H9 (cell line): Measurements from ENCODE around the gene CNDP1. TPM values are rescaled to one million over a fixed set of nuclear protein-coding genes. Genes with fewer than 3 reads are reported as not detected.

Experiments used
- DNase-seq: peaks from one replicate; pipeline ENCODE4 v3.0.0-alpha.2; 2017
- H2AFZ ChIP-seq: one replicate; pipeline ENCODE4 v1.6.1; 2013; ENCODE audit warnings: mild to moderate bottlenecking, low read length, control low read depth, moderate library complexity
- H2AK5ac ChIP-seq: 2 replicates; pipeline ENCODE4 v1.6.1; 2013; ENCODE audit warnings: low read length, control low read depth, mixed read lengths; ENCODE audit not compliant: insufficient read length
- H2BK120ac ChIP-seq: one replicate; pipeline ENCODE4 v1.6.1; 2013; ENCODE audit warnings: low read depth, mild to moderate bottlenecking, low read length, control low read depth, inconsistent platforms; ENCODE audit not compliant: poor library complexity, severe bottlenecking
- H2BK12ac ChIP-seq: 2 replicates; pipeline ENCODE4 v1.6.1; 2013; ENCODE audit warnings: low read length, control low read depth, mixed read lengths, low read depth; ENCODE audit not compliant: insufficient read length
- H2BK15ac ChIP-seq: 2 replicates; pipeline ENCODE4 v1.6.1; 2013; ENCODE audit warnings: low read depth, low read length, control low read depth
- H2BK20ac ChIP-seq: one replicate; pipeline ENCODE4 v1.6.1; 2013; ENCODE audit warnings: low read depth, mild to moderate bottlenecking, low read length, control low read depth, inconsistent platforms; ENCODE audit not compliant: poor library complexity, severe bottlenecking
- H2BK5ac ChIP-seq: 2 replicates; pipeline ENCODE4 v1.6.1; 2013; ENCODE audit warnings: low read length, control low read depth, mixed read lengths; ENCODE audit not compliant: insufficient read length
- H3K14ac ChIP-seq: 2 replicates; pipeline ENCODE4 v1.6.1; 2013; ENCODE audit warnings: low read length, control low read depth; ENCODE audit not compliant: insufficient read depth
- H3K18ac ChIP-seq: 2 replicates; pipeline ENCODE4 v1.6.1; 2013; ENCODE audit warnings: low read depth, mild to moderate bottlenecking, mixed read lengths, low read length, control low read depth; ENCODE audit not compliant: insufficient read length
- H3K23ac ChIP-seq: 2 replicates; pipeline ENCODE4 v1.6.1; 2013; ENCODE audit warnings: low read length, control low read depth, mixed read lengths, low read depth; ENCODE audit not compliant: insufficient read length
- H3K23me2 ChIP-seq: 2 replicates; pipeline ENCODE4 v1.6.1; 2013; ENCODE audit warnings: low read depth, mild to moderate bottlenecking, mixed read lengths, low read length, control low read depth; ENCODE audit not compliant: insufficient read length, poor library complexity, severe bottlenecking
- H3K27ac ChIP-seq: 2 replicates; pipeline ENCODE4 v1.5.1; 2013; ENCODE audit warnings: low read length, control low read depth, mixed read lengths, low read depth; ENCODE audit not compliant: insufficient read length
- H3K27me3 ChIP-seq: 2 replicates; pipeline ENCODE4 v1.6.1; 2013; ENCODE audit warnings: low read length, control low read depth, inconsistent platforms; ENCODE audit not compliant: insufficient read depth
- H3K4ac ChIP-seq: 2 replicates; pipeline ENCODE4 v1.6.1; 2013; ENCODE audit warnings: low read depth, mild to moderate bottlenecking, control low read depth, inconsistent platforms, low read length, moderate library complexity
- H3K4me1 ChIP-seq: 2 replicates; pipeline ENCODE4 v1.6.1; 2013; ENCODE audit warnings: low read length, control low read depth, inconsistent platforms; ENCODE audit not compliant: insufficient read depth
- H3K4me2 ChIP-seq: 2 replicates; pipeline ENCODE4 v1.6.1; 2013; ENCODE audit warnings: low read length, control low read depth, mixed read lengths; ENCODE audit not compliant: insufficient read length, insufficient read depth
- H3K56ac ChIP-seq: 2 replicates; pipeline ENCODE4 v1.6.1; 2013; ENCODE audit warnings: low read depth, mild to moderate bottlenecking, mixed read lengths, low read length, control low read depth; ENCODE audit not compliant: insufficient read length
- H3K79me1 ChIP-seq: 2 replicates; pipeline ENCODE4 v1.6.1; 2013; ENCODE audit warnings: low read depth, mild to moderate bottlenecking, moderate library complexity, low read length, control low read depth, inconsistent platforms; ENCODE audit not compliant: insufficient read depth, poor library complexity, severe bottlenecking
- H3K79me2 ChIP-seq: 2 replicates; pipeline ENCODE4 v1.6.1; 2013; ENCODE audit warnings: low read length, control low read depth, inconsistent platforms; ENCODE audit not compliant: insufficient read depth
- H3K9ac ChIP-seq: 2 replicates; pipeline ENCODE4 v1.6.1; 2013; ENCODE audit warnings: low read length, control low read depth, mixed read lengths; ENCODE audit not compliant: insufficient read length; ENCODE audit errors: extremely low read depth
- H3K9me3 ChIP-seq: one replicate; pipeline ENCODE4 v1.6.1; 2013; ENCODE audit warnings: low read depth, low read length, inconsistent platforms; ENCODE audit not compliant: control insufficient read depth
- H3T11ph ChIP-seq: one replicate; pipeline ENCODE4 v1.6.1; 2013; ENCODE audit warnings: mild to moderate bottlenecking, low read length, control low read depth, inconsistent platforms
- H4K20me1 ChIP-seq: one replicate; pipeline ENCODE4 v1.6.1; 2013; ENCODE audit not compliant: control insufficient read depth, insufficient read length, insufficient read depth
- H4K5ac ChIP-seq: 2 replicates; pipeline ENCODE4 v1.6.1; 2013; ENCODE audit warnings: low read depth, mild to moderate bottlenecking, mixed read lengths, low read length, control low read depth; ENCODE audit not compliant: insufficient read length
- H4K8ac ChIP-seq: replicated peaks from 2 replicates; pipeline ENCODE4 v1.6.1; 2013; ENCODE audit warnings: low read length, control low read depth, mixed read lengths, low read depth; ENCODE audit not compliant: insufficient read length
- H4K91ac ChIP-seq: 2 replicates; pipeline ENCODE4 v1.6.1; 2013; ENCODE audit warnings: low read depth, mild to moderate bottlenecking, moderate library complexity, mixed read lengths, low read length, control low read depth; ENCODE audit not compliant: insufficient read length
- H3K27ac Mint-ChIP-seq, 3 experiments: 2 replicates in 2 of 3; 3 replicates in 1 of 3; pipeline ENCODE4 v1.8.0; 2020 to 2021; ENCODE audit warnings: mixed read lengths in 3 of 3, mild to moderate bottlenecking in 1 of 3, moderate library complexity in 1 of 3
- H3K27me3 Mint-ChIP-seq: 2 replicates; pipeline ENCODE4 v1.8.0; 2021; ENCODE audit warnings: low read depth, mild to moderate bottlenecking, moderate library complexity, mixed read lengths
- H3K36me3 Mint-ChIP-seq, 3 experiments: 2 replicates in 2 of 3; 3 replicates in 1 of 3; pipeline ENCODE4 v1.8.0; 2020 to 2021; ENCODE audit warnings: low read depth in 3 of 3, mixed read lengths in 3 of 3; ENCODE audit not compliant: insufficient read depth in 1 of 3
- H3K4me1 Mint-ChIP-seq, 2 experiments: 2 replicates each; pipeline ENCODE4 v1.8.0; 2020; ENCODE audit warnings: mixed read lengths in 2 of 2
- H3K4me3 Mint-ChIP-seq, 2 experiments: 2 replicates in 1 of 2; 3 replicates in 1 of 2; pipeline ENCODE4 v1.8.0; 2020 to 2021; ENCODE audit warnings: mild to moderate bottlenecking in 2 of 2, mixed read lengths in 2 of 2, moderate library complexity in 1 of 2
- H3K9me3 Mint-ChIP-seq, 2 experiments: 2 replicates in 1 of 2; 3 replicates in 1 of 2; pipeline ENCODE4 v1.8.0; 2020; ENCODE audit warnings: mild to moderate bottlenecking in 2 of 2, mixed read lengths in 2 of 2, moderate library complexity in 1 of 2
- WGBS: extraction: QIAGEN DNeasy Blood & Tissue Kit; methylation state at CpG from one replicate; pipeline ENCODE4 v1.1.7; 2013; ENCODE audit warnings: missing lambda C conversion rate, low lambda C conversion rate, mixed read lengths; ENCODE audit not compliant: insufficient read length; ENCODE audit errors: extremely low coverage; 5-methylcytosine and 5-hydroxymethylcytosine counted together
- total RNA-seq: library from RNA; stranded (reverse); gene quantifications from 2 replicates; pipeline ENCODE4 v1.2.1, GENCODE V29; 2021
- TF ChIP-seq, protein P1 (sequence below): fragments of 200-600 bp; sonication (generic); conservative IDR thresholded peaks from 3 replicates; pipeline ENCODE4 v1.8.0; 2021; ENCODE audit warnings: antibody characterized with exemption, mild to moderate bottlenecking

Gene CNDP1
- total RNA-seq, 1 experiment from 2014 or later, result not detected

DNA sequence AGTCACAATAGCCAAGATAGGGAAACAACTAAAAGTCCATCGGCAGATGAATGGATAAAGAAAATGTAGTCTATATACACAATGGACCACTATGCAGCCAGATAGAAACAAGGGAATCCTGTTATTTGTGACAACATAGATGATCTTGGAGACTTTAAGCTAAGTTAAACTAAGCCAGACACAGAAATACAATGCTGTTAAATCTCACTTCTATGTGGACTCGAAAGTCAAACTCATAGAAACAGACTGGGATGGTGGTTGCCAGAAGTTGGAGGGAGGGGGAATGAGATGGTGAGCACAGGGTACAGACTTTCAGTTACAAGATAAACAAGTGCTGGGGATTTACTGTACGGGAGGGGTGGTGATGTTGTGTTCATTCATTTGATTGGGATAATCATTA is 5.4 kb upstream of the CNDP1 start:
- Histone ChIP-seq H4K20me1 (no peaks in the 10 kb centered on the region), H2BK15ac (no peak overlapping the region), H3K4me1 (no peaks in the 10 kb centered on the region), H3T11ph (no peak overlapping the region), H4K8ac (no peak overlapping the region), H3K4me2 (no peak overlapping the region), H2BK20ac (no peak overlapping the region), H3K79me1 (no peaks in the 10 kb centered on the region), H3K9me3 (no peaks in the 10 kb centered on the region), H2AFZ (no peak overlapping the region), H4K5ac (no peak overlapping the region), H3K14ac (no peak overlapping the region), H2AK5ac (no peak overlapping the region), H3K18ac (no peak overlapping the region), H2BK12ac (no peak overlapping the region), H3K56ac (no peak overlapping the region), H2BK120ac (no peak overlapping the region), H3K9ac (no peak overlapping the region), H3K23ac (no peak overlapping the region), H3K23me2 (peaks cover 2% of the 10 kb centered on the region), H3K27ac (no peak overlapping the region), H2BK5ac (no peak overlapping the region), H3K79me2 (no peaks in the 10 kb centered on the region), H3K4ac (no peak overlapping the region), H3K27me3 (no peaks in the 10 kb centered on the region), H4K91ac (no peak overlapping the region)
- Mint-ChIP-seq H3K4me3 (no peak overlapping the region), H3K36me3 (peaks cover 0 to 6% (median 5%) of the 10 kb centered on the region in 3 experiments; a peak in 3 of 7 replicates), H3K9me3 (peaks cover 3 to 4% of the 10 kb centered on the region in 2 experiments; a peak in 3 of 5 replicates), H3K4me1 (0 out of 4 replicates have a peak, but pooled peaks cover 0 to 2% of the 10 kb centered on the region in 2 experiments), H3K27ac (peak overlapping the region in 1 of 3 experiments; percentile 15; a peak in 1 of 7 replicates), H3K27me3 (peaks cover 8% of the 10 kb centered on the region)
- no peak for DNase-seq
- WGBS, result no CpG with 5 or more reads among the region's 3 CpGs
- TF ChIP-seq, protein P1, sequence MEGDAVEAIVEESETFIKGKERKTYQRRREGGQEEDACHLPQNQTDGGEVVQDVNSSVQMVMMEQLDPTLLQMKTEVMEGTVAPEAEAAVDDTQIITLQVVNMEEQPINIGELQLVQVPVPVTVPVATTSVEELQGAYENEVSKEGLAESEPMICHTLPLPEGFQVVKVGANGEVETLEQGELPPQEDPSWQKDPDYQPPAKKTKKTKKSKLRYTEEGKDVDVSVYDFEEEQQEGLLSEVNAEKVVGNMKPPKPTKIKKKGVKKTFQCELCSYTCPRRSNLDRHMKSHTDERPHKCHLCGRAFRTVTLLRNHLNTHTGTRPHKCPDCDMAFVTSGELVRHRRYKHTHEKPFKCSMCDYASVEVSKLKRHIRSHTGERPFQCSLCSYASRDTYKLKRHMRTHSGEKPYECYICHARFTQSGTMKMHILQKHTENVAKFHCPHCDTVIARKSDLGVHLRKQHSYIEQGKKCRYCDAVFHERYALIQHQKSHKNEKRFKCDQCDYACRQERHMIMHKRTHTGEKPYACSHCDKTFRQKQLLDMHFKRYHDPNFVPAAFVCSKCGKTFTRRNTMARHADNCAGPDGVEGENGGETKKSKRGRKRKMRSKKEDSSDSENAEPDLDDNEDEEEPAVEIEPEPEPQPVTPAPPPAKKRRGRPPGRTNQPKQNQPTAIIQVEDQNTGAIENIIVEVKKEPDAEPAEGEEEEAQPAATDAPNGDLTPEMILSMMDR, result no peak
